Caco-2 (cell line): ENCODE data around the gene AIG1. TPM values are rescaled to one million over a fixed set of nuclear protein-coding genes. Genes with fewer than 3 reads are reported as not detected.

Source experiments
- BruUV-seq: library from RNA; stranded (reverse); fragments of 400-500 nt; replicated peaks from 2 replicates; lab custom pipeline; 2021; lab: Mats Ljungman, UMichigan
- CTCF ChIA-PET: fragments of 300-600 bp; sonication (Branson Sonifier 250); formaldehyde crosslinking; loops from one replicate; lab custom pipeline; 2022; ENCODE audit warnings: antibody characterized with exemption; lab: Charles Lee
- POLR2A ChIA-PET: fragments of 300-600 bp; sonication (Branson Sonifier 250); formaldehyde crosslinking; loops from one replicate; lab custom pipeline; 2022; ENCODE audit warnings: antibody characterized with exemption; lab: Charles Lee
- DNase-seq, 2 experiments: peaks; one replicate each; pipeline versions ENCODE4 v3.0.0 to v3.0.0-alpha.2; 2020 to 2022
- H3K27me3 ChIP-seq: replicated peaks from 2 replicates; pipeline ENCODE4 v1.6.0; 2011; ENCODE audit warnings: low read length; ENCODE audit not compliant: control insufficient read depth, insufficient read depth
- H3K36me3 ChIP-seq: 2 replicates; pipeline ENCODE4 v1.5.1; 2011; ENCODE audit warnings: low read length; ENCODE audit not compliant: control insufficient read depth, insufficient read depth
- H3K4me1 ChIP-seq: fragments of 250-450 bp; sonication (Bioruptor Pico); 2 replicates; pipeline ENCODE4 v1.5.1; 2020; ENCODE audit warnings: mild to moderate bottlenecking
- H3K4me3 ChIP-seq: 2 replicates; pipeline ENCODE4 v1.5.1; 2011; ENCODE audit warnings: low read depth, mild to moderate bottlenecking, control low read depth, low read length
- H3K9me3 ChIP-seq: fragments of 250-450 bp; sonication (Bioruptor Pico); 2 replicates; pipeline ENCODE4 v1.5.1; 2020; ENCODE audit warnings: mild to moderate bottlenecking, moderate library complexity
- H3K27ac Mint-ChIP-seq: one replicate; pipeline ENCODE4 v1.8.0; 2022; ENCODE audit warnings: mixed read lengths; ENCODE audit not compliant: unreplicated experiment
- H3K27me3 Mint-ChIP-seq: one replicate; pipeline ENCODE4 v1.8.0; 2022; ENCODE audit warnings: mixed read lengths; ENCODE audit not compliant: insufficient read depth, unreplicated experiment
- H3K36me3 Mint-ChIP-seq: one replicate; pipeline ENCODE4 v1.8.0; 2022; ENCODE audit warnings: mild to moderate bottlenecking, mixed read lengths; ENCODE audit not compliant: insufficient read depth, unreplicated experiment
- H3K4me1 Mint-ChIP-seq: one replicate; pipeline ENCODE4 v1.8.0; 2022; ENCODE audit warnings: low read depth, mixed read lengths; ENCODE audit not compliant: unreplicated experiment
- H3K4me3 Mint-ChIP-seq: one replicate; pipeline ENCODE4 v1.8.0; 2022; ENCODE audit warnings: mild to moderate bottlenecking, moderate library complexity, mixed read lengths; ENCODE audit not compliant: unreplicated experiment
- H3K9me3 Mint-ChIP-seq: one replicate; pipeline ENCODE4 v1.8.0; 2022; ENCODE audit warnings: mixed read lengths; ENCODE audit not compliant: unreplicated experiment
- intact Hi-C: fragments of 100-400 bp; cut with micrococcal nuclease; formaldehyde crosslinking; loops from one replicate; pipeline ENCODE4 v1.10.0; 2022; ENCODE audit not compliant: unreplicated experiment
- total RNA-seq: library from RNA; stranded (reverse); gene quantifications from 2 replicates; pipeline ENCODE4 v1.2.3, GENCODE V29; 2022
- TF ChIP-seq, protein P1 (sequence below), 2 experiments: fragments of 200-600 bp in 1 of 2; IDR thresholded peaks; 1 replicate in 1 of 2; 2 replicates in 1 of 2; pipeline versions ENCODE4 v1.5.1 to v1.8.0; 2011 to 2022; ENCODE audit warnings: antibody characterized with exemption in 1 of 2, control low read depth in 1 of 2, inconsistent platforms in 1 of 2, low read depth in 1 of 2, low read length in 1 of 2, mild to moderate bottlenecking in 1 of 2, moderate library complexity in 1 of 2; ENCODE audit not compliant: insufficient read depth in 1 of 2, severe bottlenecking in 1 of 2, unreplicated experiment in 1 of 2

Gene AIG1
- total RNA-seq, 1 experiment from 2014 or later, result 27.6 TPM

DNA sequence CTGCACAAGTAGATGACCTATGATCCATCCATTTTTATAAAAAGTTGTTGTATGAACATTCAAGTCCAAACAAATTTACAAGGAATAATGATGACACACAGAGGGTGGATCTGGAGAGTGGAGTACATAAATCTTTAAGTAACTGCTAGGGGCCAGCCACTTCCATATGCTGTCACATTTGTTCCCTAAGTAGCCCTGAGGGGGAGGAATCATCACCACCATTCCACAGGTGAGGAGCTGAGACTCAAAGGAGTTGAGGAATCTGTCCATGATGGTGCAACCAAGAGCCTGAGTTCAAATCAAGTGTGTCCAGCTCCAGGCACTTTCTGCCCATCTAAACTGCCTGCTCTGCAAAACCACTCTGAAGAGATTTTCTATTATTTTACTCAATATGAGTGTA, 132.1 kb downstream of the AIG1 start:
- no peak overlapping the region for H3K4me3 Mint-ChIP-seq
- no peaks in the 10 kb centered on the region for H3K9me3 Mint-ChIP-seq
- Histone ChIP-seq H3K27me3 (no peaks in the 10 kb centered on the region), H3K9me3 (no peaks in the 10 kb centered on the region), H3K36me3 (no peaks in the 10 kb centered on the region), H3K4me3 (no peak overlapping the region), H3K4me1 (no peaks in the 10 kb centered on the region)
- intact Hi-C loops, result no loop called here
- ChIA-PET POLR2A (no interaction called here), CTCF (no interaction called here)
- H3K27me3 Mint-ChIP-seq, result no peaks in the 10 kb centered on the region
- no peaks in the 10 kb centered on the region for H3K4me1 Mint-ChIP-seq
- TF ChIP-seq, protein P1, sequence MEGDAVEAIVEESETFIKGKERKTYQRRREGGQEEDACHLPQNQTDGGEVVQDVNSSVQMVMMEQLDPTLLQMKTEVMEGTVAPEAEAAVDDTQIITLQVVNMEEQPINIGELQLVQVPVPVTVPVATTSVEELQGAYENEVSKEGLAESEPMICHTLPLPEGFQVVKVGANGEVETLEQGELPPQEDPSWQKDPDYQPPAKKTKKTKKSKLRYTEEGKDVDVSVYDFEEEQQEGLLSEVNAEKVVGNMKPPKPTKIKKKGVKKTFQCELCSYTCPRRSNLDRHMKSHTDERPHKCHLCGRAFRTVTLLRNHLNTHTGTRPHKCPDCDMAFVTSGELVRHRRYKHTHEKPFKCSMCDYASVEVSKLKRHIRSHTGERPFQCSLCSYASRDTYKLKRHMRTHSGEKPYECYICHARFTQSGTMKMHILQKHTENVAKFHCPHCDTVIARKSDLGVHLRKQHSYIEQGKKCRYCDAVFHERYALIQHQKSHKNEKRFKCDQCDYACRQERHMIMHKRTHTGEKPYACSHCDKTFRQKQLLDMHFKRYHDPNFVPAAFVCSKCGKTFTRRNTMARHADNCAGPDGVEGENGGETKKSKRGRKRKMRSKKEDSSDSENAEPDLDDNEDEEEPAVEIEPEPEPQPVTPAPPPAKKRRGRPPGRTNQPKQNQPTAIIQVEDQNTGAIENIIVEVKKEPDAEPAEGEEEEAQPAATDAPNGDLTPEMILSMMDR (IDR thresholded peaks at IDR 0.05; ENCODE audit: insufficient read depth in 1 of 2, low read depth in 1 of 2, low read length in 1 of 2, severe bottlenecking in 1 of 2, unreplicated experiment in 1 of 2), result no peak
- H3K36me3 Mint-ChIP-seq, result no peaks in the 10 kb centered on the region
- no peak overlapping the region for H3K27ac Mint-ChIP-seq
- no TSS peak for BruUV-seq
- no peak for DNase-seq

DNA sequence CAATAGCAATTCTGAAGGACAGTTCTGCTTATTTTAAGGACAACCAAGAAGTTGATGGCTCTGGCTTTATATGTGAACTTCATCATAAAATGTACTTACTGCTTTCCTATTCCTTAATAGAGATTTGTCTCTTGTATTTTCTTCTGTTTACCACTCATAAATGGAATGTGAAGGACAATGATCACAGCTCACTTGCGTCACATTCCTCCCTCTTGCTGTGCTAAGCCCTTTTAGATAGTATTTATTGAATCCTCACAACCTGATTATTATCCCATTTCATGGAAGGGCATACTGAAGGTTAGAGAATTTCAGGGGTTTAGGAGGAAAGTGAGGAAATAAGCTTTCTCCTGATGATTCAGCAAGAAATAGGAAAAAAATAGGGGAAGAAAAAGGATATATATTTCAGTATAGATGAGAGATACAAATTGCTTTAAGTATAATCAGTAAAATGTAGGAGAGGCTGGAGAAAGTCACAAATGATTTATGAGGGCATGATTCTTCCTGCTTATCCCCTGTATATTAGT, 132.9 kb downstream of the AIG1 start:
- no peaks in the 10 kb centered on the region for H3K36me3 ChIP-seq
- intact Hi-C loops, result no loop called here
- Mint-ChIP-seq H3K9me3 (no peaks in the 10 kb centered on the region), H3K4me3 (no peak overlapping the region), H3K4me1 (no peaks in the 10 kb centered on the region), H3K27ac (no peak overlapping the region), H3K36me3 (no peaks in the 10 kb centered on the region), H3K27me3 (no peaks in the 10 kb centered on the region)
- no peaks in the 10 kb centered on the region for H3K9me3 ChIP-seq
- CTCF ChIA-PET, result no interaction called here
- no peaks in the 10 kb centered on the region for H3K4me1 ChIP-seq
- DNase-seq, result no peak
- BruUV-seq, result no TSS peak
- H3K4me3 ChIP-seq, result no peak overlapping the region
- POLR2A ChIA-PET, result no interaction called here
- TF ChIP-seq, protein P1 (IDR thresholded peaks at IDR 0.05; ENCODE audit: insufficient read depth in 1 of 2, low read depth in 1 of 2, low read length in 1 of 2, severe bottlenecking in 1 of 2, unreplicated experiment in 1 of 2), result no peak
- no peaks in the 10 kb centered on the region for H3K27me3 ChIP-seq

DNA sequence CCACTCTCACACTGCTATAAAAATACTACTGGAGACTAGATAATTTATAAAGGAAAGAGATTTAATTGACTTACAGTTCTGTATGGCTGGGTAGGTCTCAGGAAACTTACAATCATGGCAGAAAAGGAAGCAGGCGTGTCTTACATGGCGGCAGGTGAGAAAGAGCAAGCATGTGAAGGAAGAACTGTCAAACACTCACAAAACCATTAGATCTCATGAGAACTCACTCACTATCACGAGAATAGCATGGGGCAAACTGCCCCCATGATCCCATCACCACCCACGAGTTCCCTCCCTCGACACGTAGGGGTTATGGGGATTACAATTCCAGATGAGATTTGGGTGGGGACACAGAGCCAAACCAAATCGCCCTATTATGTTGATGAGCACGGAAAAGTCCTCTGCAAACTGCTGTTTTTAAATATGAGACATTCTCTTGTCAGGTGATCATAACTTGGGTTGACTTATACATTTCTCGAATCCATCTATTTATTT, 133.5 kb downstream of the AIG1 start:
- CTCF ChIA-PET, result no interaction called here
- H3K36me3 ChIP-seq, result no peaks in the 10 kb centered on the region
- Mint-ChIP-seq H3K27ac (no peak overlapping the region), H3K27me3 (no peaks in the 10 kb centered on the region), H3K36me3 (no peaks in the 10 kb centered on the region), H3K4me3 (no peak overlapping the region), H3K9me3 (no peaks in the 10 kb centered on the region), H3K4me1 (no peaks in the 10 kb centered on the region)
- no TSS peak for BruUV-seq
- H3K27me3 ChIP-seq, result no peaks in the 10 kb centered on the region
- H3K4me3 ChIP-seq, result no peak overlapping the region
- no peaks in the 10 kb centered on the region for H3K9me3 ChIP-seq
- intact Hi-C loops, result no loop called here
- H3K4me1 ChIP-seq, result no peaks in the 10 kb centered on the region
- TF ChIP-seq, protein P1 (IDR thresholded peaks at IDR 0.05; ENCODE audit: insufficient read depth in 1 of 2, low read depth in 1 of 2, low read length in 1 of 2, severe bottlenecking in 1 of 2, unreplicated experiment in 1 of 2), result no peak
- no peak for DNase-seq
- POLR2A ChIA-PET, result no interaction called here
